Uterus (tissue), 2 donors: ENCODE data around the gene NT5DC3.

Experiments
- POLR2A ChIP-seq, 2 donors: fragments of 450-650 bp; IDR thresholded peaks; one replicate each; pipeline ENCODE4 v1.6.1; 2016; ENCODE audit warnings: antibody characterized with exemption in 2 of 2, mild to moderate bottlenecking in 1 of 2, moderate library complexity in 1 of 2
- TF ChIP-seq, protein P1 (sequence below), 4 experiments: fragments of 200-600 bp in 2 of 4; fragments of 450-650 bp in 2 of 4; sonication (generic) in 2 of 4; IDR thresholded peaks; one replicate each; pipeline ENCODE4 v1.5.1; 2016 to 2019; ENCODE audit warnings: antibody characterized with exemption in 4 of 4, mild to moderate bottlenecking in 2 of 4, moderate library complexity in 1 of 4

DNA sequence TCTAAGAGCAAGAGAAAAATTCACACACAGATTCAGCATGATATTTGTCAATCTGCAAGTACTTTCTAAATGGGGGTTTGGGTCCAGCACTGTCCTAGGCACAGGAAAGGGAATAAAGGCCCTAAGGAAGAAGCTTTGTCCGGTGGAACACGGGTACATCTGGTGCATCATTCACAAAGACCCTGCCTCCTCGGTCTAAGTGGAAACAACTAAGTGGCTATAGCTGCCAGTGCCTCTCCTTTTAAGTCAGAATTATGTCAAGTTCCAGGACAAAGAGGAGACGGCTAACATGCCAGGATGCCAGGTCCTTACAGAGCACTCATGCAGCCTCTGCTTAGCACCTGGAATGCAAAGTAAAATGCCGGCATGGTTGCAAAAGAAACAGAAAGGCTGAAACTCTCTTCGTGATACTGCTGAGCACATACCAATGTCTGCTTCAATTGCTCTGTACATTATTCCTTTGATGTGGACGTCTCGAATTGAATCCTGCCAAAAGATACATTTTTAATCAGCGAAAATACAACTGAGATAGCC, 47.5 kb downstream of the NT5DC3 start:
- TF ChIP-seq, protein P1, sequence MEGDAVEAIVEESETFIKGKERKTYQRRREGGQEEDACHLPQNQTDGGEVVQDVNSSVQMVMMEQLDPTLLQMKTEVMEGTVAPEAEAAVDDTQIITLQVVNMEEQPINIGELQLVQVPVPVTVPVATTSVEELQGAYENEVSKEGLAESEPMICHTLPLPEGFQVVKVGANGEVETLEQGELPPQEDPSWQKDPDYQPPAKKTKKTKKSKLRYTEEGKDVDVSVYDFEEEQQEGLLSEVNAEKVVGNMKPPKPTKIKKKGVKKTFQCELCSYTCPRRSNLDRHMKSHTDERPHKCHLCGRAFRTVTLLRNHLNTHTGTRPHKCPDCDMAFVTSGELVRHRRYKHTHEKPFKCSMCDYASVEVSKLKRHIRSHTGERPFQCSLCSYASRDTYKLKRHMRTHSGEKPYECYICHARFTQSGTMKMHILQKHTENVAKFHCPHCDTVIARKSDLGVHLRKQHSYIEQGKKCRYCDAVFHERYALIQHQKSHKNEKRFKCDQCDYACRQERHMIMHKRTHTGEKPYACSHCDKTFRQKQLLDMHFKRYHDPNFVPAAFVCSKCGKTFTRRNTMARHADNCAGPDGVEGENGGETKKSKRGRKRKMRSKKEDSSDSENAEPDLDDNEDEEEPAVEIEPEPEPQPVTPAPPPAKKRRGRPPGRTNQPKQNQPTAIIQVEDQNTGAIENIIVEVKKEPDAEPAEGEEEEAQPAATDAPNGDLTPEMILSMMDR (IDR thresholded peaks at IDR 0.05) = no peak
- TF ChIP-seq POLR2A (IDR thresholded peaks at IDR 0.05) = no peak
